Measurements from ENCODE around the gene TM9SF1. TPM values are rescaled to one million over a fixed set of nuclear protein-coding genes. Genes with fewer than 3 reads are reported as not detected.

The TM9SF1 gene
- polyA plus RNA-seq, 4 donors, result 6.9 to 56.1 (median 23.9) TPM

DNA sequence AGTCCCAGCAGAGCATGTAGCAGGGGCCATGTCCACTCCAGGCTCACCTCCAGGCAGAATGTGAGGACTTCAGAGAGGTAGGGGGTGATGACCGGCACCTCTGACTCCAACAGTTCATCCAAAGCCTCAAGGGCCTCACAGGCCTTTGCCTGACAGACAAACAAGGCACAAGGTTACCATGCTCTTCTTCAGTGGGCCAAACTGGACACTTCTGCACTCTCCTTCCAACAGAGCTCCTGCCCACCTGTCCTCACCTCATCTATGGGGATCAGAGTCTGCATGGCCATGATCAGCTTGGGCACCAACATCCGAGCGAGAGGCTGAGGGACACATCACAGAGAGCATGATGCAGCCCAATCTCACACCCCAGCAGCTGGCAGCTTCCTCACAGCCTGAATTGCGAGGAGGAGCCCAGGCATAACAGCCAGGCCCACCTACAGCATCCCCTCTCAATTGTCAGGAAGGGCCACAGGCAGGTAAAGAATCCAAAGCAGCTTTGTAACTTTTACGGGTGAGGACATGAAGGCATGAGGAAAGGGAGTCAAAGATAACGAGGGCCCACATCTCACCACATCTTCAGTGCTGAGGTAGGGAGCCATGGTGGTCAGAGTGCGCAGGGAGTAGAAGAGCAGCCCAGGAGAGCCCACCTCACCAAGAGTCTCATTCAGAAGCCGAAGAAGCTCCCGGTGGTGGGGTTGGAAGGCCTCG is 8.3 kb downstream of the TM9SF1 start:
- H3K4me3 ChIP-seq (ENCODE audit: low read depth in 1 of 3, low read length in 3 of 3), result no peak overlapping the region
- FAIRE-seq, result no peak
- H3K4me1 ChIP-seq (ENCODE audit: control insufficient read depth in 3 of 3, insufficient read depth in 2 of 3, low read depth in 1 of 3, low read length in 2 of 3), result peaks cover 0 to 24% (median 6%) of the 10 kb centered on the region in 3 donors
- H3K27ac ChIP-seq (ENCODE audit: low read depth in 1 of 3, low read length in 2 of 3), result no peak overlapping the region
- WGBS, 3 donors, result 90 to 94% (median 92%) methylated on average over 9 to 10 of the region's 10 CpGs
- H3K9me3 ChIP-seq (ENCODE audit: control insufficient read depth in 2 of 2, insufficient read depth in 1 of 2, low read depth in 1 of 2, low read length in 1 of 2), result no peaks in the 10 kb centered on the region
- DNase-seq, result no peak
- H3K36me3 ChIP-seq (ENCODE audit: control insufficient read depth in 3 of 3, insufficient read depth in 2 of 3, low read depth in 1 of 3, low read length in 3 of 3), result peaks cover 0 to 73% (median 10%) of the 10 kb centered on the region in 3 donors
- no peaks in the 10 kb centered on the region for H3K27me3 ChIP-seq (ENCODE audit: control insufficient read depth in 3 of 3, insufficient read depth in 3 of 3, low read length in 3 of 3)

DNA sequence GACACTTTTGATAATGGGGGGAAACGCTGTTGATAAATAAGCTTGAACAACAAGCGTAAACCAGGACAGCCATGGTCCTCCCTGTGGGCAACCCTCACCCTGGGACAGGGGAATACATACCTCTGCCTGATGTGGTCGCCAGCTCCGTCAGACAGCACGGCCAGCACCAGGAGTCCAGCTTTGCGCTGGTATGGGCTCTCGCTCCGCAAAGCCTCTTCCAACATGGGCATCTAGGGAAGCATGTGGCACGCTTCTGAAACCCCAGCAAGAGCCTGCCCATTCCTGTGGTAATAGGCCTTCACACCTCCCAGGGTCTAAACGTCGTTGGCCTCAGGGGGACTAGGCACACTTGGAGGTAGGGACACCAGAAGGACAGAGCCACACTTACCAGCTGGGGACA is 9.5 kb downstream of the TM9SF1 start:
- no peaks in the 10 kb centered on the region for H3K27me3 ChIP-seq (ENCODE audit: control insufficient read depth in 3 of 3, insufficient read depth in 3 of 3, low read length in 3 of 3)
- H3K36me3 ChIP-seq (ENCODE audit: control insufficient read depth in 3 of 3, insufficient read depth in 2 of 3, low read depth in 1 of 3, low read length in 3 of 3), result peaks cover 2 to 80% (median 9%) of the 10 kb centered on the region in 3 donors
- WGBS, 3 donors, result 90 to 95% (median 94%) methylated on average over 11 of the region's 11 CpGs
- DNase-seq, result no peak
- no peaks in the 10 kb centered on the region for H3K9me3 ChIP-seq (ENCODE audit: control insufficient read depth in 2 of 2, insufficient read depth in 1 of 2, low read depth in 1 of 2, low read length in 1 of 2)
- FAIRE-seq, result no peak
- H3K4me3 ChIP-seq (ENCODE audit: low read depth in 1 of 3, low read length in 3 of 3), result no peak overlapping the region
- H3K27ac ChIP-seq (ENCODE audit: low read depth in 1 of 3, low read length in 2 of 3), result no peak overlapping the region
- H3K4me1 ChIP-seq (ENCODE audit: control insufficient read depth in 3 of 3, insufficient read depth in 2 of 3, low read depth in 1 of 3, low read length in 2 of 3), result peaks cover 0 to 36% (median 6%) of the 10 kb centered on the region in 3 donors

DNA sequence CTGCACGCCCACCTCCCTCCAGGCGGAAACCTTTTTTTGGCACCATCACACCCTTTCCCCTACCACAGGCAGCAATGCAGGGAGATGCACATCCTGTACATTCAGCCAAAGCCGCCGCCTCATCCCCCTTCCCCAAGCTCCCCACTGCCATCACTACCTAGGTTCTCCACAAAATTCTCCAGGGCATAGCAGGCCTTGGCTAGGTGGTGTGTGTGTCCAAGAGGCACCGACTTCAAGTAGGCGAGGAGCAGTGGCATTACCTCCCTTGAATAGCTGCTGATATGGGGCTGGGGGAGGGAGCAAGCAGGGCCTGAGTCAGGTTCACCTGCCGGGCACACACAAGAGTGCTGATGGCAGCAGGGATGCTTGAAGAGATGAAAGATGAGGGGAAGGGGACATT is 10.2 kb downstream of the TM9SF1 start:
- Histone ChIP-seq H3K27ac (ENCODE audit: low read depth in 1 of 3, low read length in 2 of 3) (no peak overlapping the region), H3K27me3 (ENCODE audit: control insufficient read depth in 3 of 3, insufficient read depth in 3 of 3, low read length in 3 of 3) (no peaks in the 10 kb centered on the region), H3K4me3 (ENCODE audit: low read depth in 1 of 3, low read length in 3 of 3) (no peak overlapping the region), H3K9me3 (ENCODE audit: control insufficient read depth in 2 of 2, insufficient read depth in 1 of 2, low read depth in 1 of 2, low read length in 1 of 2) (no peaks in the 10 kb centered on the region), H3K36me3 (ENCODE audit: control insufficient read depth in 3 of 3, insufficient read depth in 2 of 3, low read depth in 1 of 3, low read length in 3 of 3) (peaks cover 2 to 82% (median 9%) of the 10 kb centered on the region in 3 donors), H3K4me1 (ENCODE audit: control insufficient read depth in 3 of 3, insufficient read depth in 2 of 3, low read depth in 1 of 3, low read length in 2 of 3) (peaks cover 0 to 43% (median 6%) of the 10 kb centered on the region in 3 donors)
- FAIRE-seq, result no peak
- 95 to 98% (median 95%) methylated on average over 7 of the region's 7 CpGs for WGBS, 3 donors
- no peak for DNase-seq

DNA sequence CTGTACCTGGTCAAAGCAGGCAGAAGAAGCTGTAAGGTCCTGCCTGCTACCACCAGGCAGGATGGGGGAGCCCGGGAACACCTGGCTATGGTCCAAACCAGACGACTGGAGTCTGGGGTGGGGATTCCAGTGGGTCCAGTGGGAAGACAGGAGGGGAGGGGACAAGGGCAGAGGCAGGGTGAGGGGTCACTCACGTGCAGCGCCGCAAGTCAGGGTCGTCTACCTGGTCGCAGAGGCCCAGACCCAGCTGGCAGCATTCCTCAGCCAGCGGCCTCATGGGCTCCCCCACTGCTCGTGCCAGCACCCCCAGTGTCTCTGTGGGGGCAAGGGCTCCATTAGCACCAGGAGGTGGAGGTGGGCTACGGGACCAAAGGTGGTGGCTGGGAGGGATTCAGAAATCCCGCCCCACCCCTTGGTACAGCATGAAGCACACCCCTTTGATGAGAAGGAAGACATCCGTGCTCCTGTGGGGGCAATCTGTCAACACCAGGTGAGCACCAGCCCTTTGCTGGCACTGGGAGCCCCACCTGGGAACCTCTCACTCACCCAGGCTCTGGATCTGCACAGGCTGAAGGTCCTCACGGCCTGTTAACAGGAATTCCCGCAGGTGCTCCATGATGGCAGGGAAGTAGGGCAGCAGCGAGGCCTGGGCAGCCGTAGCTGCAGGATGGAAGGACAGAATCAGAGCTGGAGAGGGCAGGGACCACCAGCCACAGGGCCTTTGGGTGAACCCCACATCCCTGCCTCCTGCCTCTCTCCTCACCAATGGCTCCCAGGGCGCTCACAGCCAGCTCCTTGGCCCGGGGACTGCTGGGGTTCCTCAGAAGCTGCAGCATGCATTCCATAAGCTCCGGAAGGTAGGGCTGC is 10.9 kb downstream of the TM9SF1 start:
- no peak overlapping the region for H3K4me3 ChIP-seq (ENCODE audit: low read depth in 1 of 3, low read length in 3 of 3)
- H3K9me3 ChIP-seq (ENCODE audit: control insufficient read depth in 2 of 2, insufficient read depth in 1 of 2, low read depth in 1 of 2, low read length in 1 of 2), result no peaks in the 10 kb centered on the region
- no peak for DNase-seq
- H3K27ac ChIP-seq (ENCODE audit: low read depth in 1 of 3, low read length in 2 of 3), result no peak overlapping the region
- H3K27me3 ChIP-seq (ENCODE audit: control insufficient read depth in 3 of 3, insufficient read depth in 3 of 3, low read length in 3 of 3), result no peaks in the 10 kb centered on the region
- H3K36me3 ChIP-seq (ENCODE audit: control insufficient read depth in 3 of 3, insufficient read depth in 2 of 3, low read depth in 1 of 3, low read length in 3 of 3), result peaks cover 5 to 84% (median 9%) of the 10 kb centered on the region in 3 donors
- 89 to 94% (median 91%) methylated on average over 19 of the region's 19 CpGs for WGBS, 3 donors
- peaks cover 0 to 50% (median 6%) of the 10 kb centered on the region in 3 donors for H3K4me1 ChIP-seq (ENCODE audit: control insufficient read depth in 3 of 3, insufficient read depth in 2 of 3, low read depth in 1 of 3, low read length in 2 of 3)
- no peak for FAIRE-seq

DNA sequence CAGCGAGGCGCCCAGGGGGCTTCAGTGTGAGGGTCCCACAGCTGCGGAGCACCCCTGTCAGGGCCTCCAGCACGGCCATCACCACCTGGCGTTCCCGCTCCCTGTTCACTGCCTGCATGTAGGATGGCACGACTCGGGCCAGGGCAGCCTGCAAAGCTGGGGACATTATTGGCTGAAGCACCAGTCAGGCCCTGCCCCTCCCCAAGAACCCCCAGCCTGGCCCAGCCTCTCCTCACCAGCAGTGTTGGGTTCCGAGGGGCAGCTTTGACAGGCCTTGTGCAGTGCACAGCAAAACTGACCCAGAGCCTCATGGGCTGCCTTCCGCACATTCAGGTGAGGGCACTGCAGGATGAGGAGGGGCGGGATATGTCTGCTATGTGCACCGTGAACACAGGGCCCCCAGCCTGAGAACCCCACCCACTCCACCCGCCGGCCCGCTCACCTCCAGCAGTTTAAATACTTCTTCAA is 12.2 kb downstream of the TM9SF1 start:
- no peak for DNase-seq
- peaks cover 9 to 97% (median 13%) of the 10 kb centered on the region in 3 donors for H3K36me3 ChIP-seq (ENCODE audit: control insufficient read depth in 3 of 3, insufficient read depth in 2 of 3, low read depth in 1 of 3, low read length in 3 of 3)
- no peaks in the 10 kb centered on the region for H3K9me3 ChIP-seq (ENCODE audit: control insufficient read depth in 2 of 2, insufficient read depth in 1 of 2, low read depth in 1 of 2, low read length in 1 of 2)
- 92 to 96% (median 94%) methylated on average over 15 of the region's 15 CpGs for WGBS, 3 donors
- no peak overlapping the region for H3K27ac ChIP-seq (ENCODE audit: low read depth in 1 of 3, low read length in 2 of 3)
- no peaks in the 10 kb centered on the region for H3K27me3 ChIP-seq (ENCODE audit: control insufficient read depth in 3 of 3, insufficient read depth in 3 of 3, low read length in 3 of 3)
- FAIRE-seq, result no peak
- no peak overlapping the region for H3K4me3 ChIP-seq (ENCODE audit: low read depth in 1 of 3, low read length in 3 of 3)
- H3K4me1 ChIP-seq (ENCODE audit: control insufficient read depth in 3 of 3, insufficient read depth in 2 of 3, low read depth in 1 of 3, low read length in 2 of 3), result peaks cover 0 to 57% (median 2%) of the 10 kb centered on the region in 3 donors

DNA sequence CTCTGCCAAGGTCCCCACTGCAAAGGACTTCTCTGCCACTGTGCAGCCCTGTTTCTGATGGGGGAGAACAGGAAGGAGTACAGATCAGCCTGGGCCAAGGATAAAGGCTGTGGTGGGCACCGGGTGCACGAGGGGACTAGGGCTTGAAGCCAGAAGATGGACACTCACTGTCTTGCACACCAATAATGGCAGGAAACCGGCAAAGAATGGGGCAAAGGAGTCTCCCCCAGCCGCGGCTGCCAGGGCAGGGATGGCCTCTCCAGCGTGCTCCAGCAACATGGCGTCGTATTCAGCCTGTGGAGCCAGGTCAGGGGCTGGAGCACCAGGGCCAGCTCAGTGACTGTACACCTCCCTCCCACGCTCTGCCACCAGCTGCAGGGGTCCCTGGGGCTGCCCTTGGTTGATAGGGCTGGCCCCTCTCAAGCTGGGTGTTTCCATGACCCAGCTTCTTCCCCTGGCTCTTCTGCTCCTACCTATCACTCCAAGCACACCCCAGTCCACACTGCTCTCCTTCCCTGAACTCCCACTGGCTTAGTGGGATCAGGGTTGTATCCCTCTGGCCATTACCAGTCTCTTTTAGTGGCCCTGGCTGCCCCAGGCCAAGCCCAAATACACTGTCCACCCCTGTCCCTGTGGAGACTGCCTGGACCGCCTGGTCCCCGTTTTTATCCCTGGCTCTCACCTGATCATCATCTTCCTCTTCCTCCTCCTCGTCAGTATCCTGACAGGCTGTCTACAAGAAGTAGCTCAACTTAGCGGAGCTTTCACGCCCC is 12.9 kb downstream of the TM9SF1 start:
- 87 to 90% (median 90%) methylated on average over 13 to 14 of the region's 14 CpGs for WGBS, 3 donors
- H3K27ac ChIP-seq (ENCODE audit: low read depth in 1 of 3, low read length in 2 of 3), result no peak overlapping the region
- no peak overlapping the region for H3K4me3 ChIP-seq (ENCODE audit: low read depth in 1 of 3, low read length in 3 of 3)
- peaks cover 13 to 99% (median 20%) of the 10 kb centered on the region in 3 donors for H3K36me3 ChIP-seq (ENCODE audit: control insufficient read depth in 3 of 3, insufficient read depth in 2 of 3, low read depth in 1 of 3, low read length in 3 of 3)
- FAIRE-seq, result no peak
- no peak for DNase-seq
- H3K27me3 ChIP-seq (ENCODE audit: control insufficient read depth in 3 of 3, insufficient read depth in 3 of 3, low read length in 3 of 3), result no peaks in the 10 kb centered on the region
- peaks cover 0 to 57% (median 0%) of the 10 kb centered on the region in 3 donors for H3K4me1 ChIP-seq (ENCODE audit: control insufficient read depth in 3 of 3, insufficient read depth in 2 of 3, low read depth in 1 of 3, low read length in 2 of 3)
- H3K9me3 ChIP-seq (ENCODE audit: control insufficient read depth in 2 of 2, insufficient read depth in 1 of 2, low read depth in 1 of 2, low read length in 1 of 2), result no peaks in the 10 kb centered on the region

DNA sequence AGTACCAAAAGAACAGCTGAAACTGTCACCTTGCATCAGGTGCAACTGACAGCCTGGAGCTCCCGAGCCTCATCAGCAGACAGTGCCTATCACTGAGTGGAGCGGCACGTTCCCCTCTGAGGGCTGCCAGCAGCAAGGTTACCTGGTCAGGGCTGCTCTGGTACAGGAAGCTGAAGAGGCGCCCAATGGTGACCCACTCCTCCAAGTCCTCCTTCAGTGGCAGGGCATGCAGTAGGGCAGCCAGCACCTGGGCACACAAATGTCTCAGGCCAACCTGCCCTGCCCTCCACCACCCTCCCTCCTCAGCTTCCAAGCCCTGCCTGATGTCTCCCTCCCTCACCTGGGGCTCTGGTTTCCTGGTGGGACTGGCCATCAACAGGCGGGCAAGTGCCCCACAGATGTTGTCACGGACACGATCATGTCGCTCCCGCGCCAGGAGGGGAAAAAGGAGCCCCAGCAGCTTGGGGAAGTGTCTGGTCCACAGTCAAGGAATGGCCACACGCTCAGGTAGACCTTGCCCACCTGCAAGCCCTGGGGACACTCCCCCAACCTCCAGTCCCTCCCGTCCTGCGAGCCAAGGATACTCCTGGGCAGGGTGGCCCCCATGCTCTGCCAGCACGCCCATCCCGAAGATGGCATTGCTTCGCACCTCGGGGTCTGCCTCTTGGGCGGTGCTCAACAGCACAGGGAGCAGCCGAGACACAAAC is 13.7 kb downstream of the TM9SF1 start:
- FAIRE-seq (no peak), DNase-seq (no peak)
- WGBS, 3 donors, result 85 to 91% (median 89%) methylated on average over 19 of the region's 19 CpGs
- H3K4me3 ChIP-seq (ENCODE audit: low read depth in 1 of 3, low read length in 3 of 3), result no peak overlapping the region
- H3K4me1 ChIP-seq (ENCODE audit: control insufficient read depth in 3 of 3, insufficient read depth in 2 of 3, low read depth in 1 of 3, low read length in 2 of 3), result peaks cover 0 to 64% (median 0%) of the 10 kb centered on the region in 3 donors
- H3K36me3 ChIP-seq (ENCODE audit: control insufficient read depth in 3 of 3, insufficient read depth in 2 of 3, low read depth in 1 of 3, low read length in 3 of 3), result peaks cover 18 to 99% (median 26%) of the 10 kb centered on the region in 3 donors
- H3K9me3 ChIP-seq (ENCODE audit: control insufficient read depth in 2 of 2, insufficient read depth in 1 of 2, low read depth in 1 of 2, low read length in 1 of 2), result no peaks in the 10 kb centered on the region
- peak overlapping the region in 1 of 3 donors; percentile 90 for H3K27ac ChIP-seq (ENCODE audit: low read depth in 1 of 3, low read length in 2 of 3)
- H3K27me3 ChIP-seq (ENCODE audit: control insufficient read depth in 3 of 3, insufficient read depth in 3 of 3, low read length in 3 of 3), result no peaks in the 10 kb centered on the region
